Measurements from ENCODE around the gene NOG.

Gene NOG

DNA sequence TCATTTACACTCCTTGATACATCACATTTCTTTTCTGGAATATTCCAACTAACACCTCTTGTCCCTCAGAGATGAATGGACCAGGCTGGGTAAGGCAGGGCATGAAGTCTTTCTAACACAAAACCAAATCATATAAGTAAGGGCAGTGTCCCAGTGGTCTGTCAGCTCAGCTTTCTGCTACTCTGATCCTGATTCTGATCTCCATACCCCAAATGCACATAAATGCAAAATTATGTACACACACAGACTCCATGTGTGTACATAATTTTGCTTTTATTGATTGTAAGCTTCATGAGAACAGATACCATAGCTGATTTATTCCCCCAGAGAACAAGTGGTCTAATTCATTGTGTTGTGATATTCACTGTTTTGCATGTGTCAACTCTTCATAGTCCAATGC, 47.9 kb downstream of the NOG start:
- TF ChIP-seq, protein P1, sequence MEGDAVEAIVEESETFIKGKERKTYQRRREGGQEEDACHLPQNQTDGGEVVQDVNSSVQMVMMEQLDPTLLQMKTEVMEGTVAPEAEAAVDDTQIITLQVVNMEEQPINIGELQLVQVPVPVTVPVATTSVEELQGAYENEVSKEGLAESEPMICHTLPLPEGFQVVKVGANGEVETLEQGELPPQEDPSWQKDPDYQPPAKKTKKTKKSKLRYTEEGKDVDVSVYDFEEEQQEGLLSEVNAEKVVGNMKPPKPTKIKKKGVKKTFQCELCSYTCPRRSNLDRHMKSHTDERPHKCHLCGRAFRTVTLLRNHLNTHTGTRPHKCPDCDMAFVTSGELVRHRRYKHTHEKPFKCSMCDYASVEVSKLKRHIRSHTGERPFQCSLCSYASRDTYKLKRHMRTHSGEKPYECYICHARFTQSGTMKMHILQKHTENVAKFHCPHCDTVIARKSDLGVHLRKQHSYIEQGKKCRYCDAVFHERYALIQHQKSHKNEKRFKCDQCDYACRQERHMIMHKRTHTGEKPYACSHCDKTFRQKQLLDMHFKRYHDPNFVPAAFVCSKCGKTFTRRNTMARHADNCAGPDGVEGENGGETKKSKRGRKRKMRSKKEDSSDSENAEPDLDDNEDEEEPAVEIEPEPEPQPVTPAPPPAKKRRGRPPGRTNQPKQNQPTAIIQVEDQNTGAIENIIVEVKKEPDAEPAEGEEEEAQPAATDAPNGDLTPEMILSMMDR (IDR thresholded peaks at IDR 0.05; ENCODE audit: insufficient read depth, low read depth, low read length, missing control alignments): no peak
- no peak for DNase-seq (ENCODE audit: low read depth)
- H3K4me3 ChIP-seq (ENCODE audit: low read depth, low read length): no peak overlapping the region

- TF ChIP-seq, protein P1 (IDR thresholded peaks at IDR 0.05; ENCODE audit: insufficient read depth, low read depth, low read length, missing control alignments): no peak
- H3K4me3 ChIP-seq (ENCODE audit: low read depth, low read length): no peak overlapping the region
- no peak for DNase-seq (ENCODE audit: low read depth)
Observed at GRCh38 chr17:56641894-56642293, 48.4 kb downstream of the NOG start.

DNA sequence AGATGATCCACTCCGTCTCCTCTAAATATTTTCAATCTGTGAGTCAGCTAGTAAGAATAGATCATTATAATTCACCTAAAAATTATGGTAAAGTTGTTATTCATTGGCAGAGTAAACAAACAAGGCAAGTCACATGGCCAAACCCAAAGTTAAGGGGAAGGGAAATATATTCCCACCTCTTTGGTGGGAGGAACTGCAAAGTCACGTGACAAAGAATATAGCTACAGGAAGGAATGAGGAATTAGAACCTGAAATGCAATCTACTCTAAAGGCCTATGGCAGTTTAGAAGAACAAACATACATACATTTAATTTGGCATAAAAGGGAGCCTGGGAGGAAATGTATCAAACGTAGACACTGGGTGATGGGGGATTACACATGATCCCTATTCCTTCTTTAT, 48.9 kb downstream of the NOG start:
- TF ChIP-seq, protein P1 (IDR thresholded peaks at IDR 0.05; ENCODE audit: insufficient read depth, low read depth, low read length, missing control alignments): no peak
- no peak for DNase-seq (ENCODE audit: low read depth)
- H3K4me3 ChIP-seq (ENCODE audit: low read depth, low read length): no peak overlapping the region
